Effector CD4-positive, alpha-beta T cell (primary cell): ENCODE measurements around the gene RPL39.
"Not testable (repeated sequence)": the region's sequence is repeated elsewhere in the genome, so short reads cannot be mapped to it uniquely, and the experiment has no call there.

Experiments used
- DNase-seq: peaks from one replicate; pipeline ENCODE4 v3.0.0-alpha.2; 2020
- total RNA-seq: gene quantifications from one replicate; lab custom pipeline; 2026; lab: John Stamatoyannopoulos, UW

The RPL39 gene
- total RNA-seq: 131 reads per million, percentile 87 among the genes with 10 or more reads in this experiment

DNA sequence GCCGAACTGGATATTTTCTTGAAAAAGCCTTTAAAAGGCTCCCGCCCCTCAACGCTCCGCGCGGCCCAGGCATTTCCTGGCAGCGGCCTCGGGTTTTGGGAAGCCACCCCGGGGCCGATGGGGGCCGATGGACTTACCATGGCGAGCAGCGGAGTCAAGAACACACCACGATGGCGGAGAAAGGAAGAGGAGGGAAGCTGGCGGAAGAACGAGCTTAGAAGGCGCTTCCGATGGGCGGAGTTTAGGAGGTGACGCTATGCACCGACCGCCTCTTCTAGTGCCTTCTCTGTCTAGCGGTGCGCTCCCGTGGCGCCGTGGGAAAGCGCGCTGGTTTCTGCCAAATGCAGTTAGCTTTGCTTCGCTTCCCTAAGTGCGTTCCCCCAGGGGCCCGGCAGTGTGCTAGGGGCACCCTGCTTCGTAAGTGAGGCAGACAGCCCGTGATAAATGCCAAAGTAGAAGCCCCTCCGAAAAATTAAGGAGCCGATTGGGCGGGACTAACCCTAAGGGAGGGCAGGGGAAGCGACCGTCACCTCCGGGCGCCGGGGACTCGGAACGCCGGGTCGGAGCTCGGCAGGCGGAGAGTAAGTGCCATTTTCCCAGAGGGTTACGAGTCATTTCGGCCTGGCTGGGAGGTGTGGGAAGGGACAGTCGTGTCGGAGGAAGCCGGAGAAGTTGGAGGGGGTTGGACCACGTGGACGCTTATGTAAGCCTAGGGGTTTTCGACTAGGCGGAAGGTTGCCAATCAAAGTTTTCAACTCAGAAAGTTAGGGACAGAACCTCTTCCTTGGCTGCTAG, at the start of gene RPL39:
Gene RPL39 (minus strand): TSS at position 194 of the 795 bp plus-strand sequence. CDS start 54 bp downstream, at position 140.
- DNase-seq: peak; percentile 68

DNA sequence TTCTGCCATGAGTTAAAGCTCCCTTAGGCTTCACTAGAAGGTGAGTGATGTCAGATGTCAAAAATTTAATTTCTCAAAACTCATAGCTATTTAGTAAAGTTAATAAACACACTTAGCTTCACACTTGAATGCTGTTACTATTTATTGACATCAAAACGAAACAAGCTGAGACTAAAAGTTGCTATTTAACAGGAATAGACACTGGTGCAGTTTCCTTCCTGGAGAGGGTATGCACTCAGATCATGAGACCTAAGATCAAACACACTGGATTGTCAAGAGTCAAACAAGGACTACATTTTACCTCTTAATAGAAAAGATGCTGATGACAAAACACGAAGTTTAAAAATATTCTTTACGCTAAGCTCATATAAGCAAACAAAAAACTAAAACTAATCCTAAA, 42.5 kb upstream of the RPL39 start:
- DNase-seq: no peak

- no peak for DNase-seq
These were observed 37.0 kb upstream of the RPL39 start for GRCh38 chrX:119828446-119828845.

GRCh38 chrX:119826399-119826959, 35.0 kb upstream of the RPL39 start:
- DNase-seq: no peak

- not testable (repeated sequence) for DNase-seq
These were observed 32.8 kb upstream of the RPL39 start for GRCh38 chrX:119824221-119824620.

- DNase-seq: not testable (repeated sequence)
These were observed 30.3 kb upstream of the RPL39 start for GRCh38 chrX:119821703-119822102.

GRCh38 chrX:119817130-119817690, 25.8 kb upstream of the RPL39 start:
- DNase-seq: no peak

DNA sequence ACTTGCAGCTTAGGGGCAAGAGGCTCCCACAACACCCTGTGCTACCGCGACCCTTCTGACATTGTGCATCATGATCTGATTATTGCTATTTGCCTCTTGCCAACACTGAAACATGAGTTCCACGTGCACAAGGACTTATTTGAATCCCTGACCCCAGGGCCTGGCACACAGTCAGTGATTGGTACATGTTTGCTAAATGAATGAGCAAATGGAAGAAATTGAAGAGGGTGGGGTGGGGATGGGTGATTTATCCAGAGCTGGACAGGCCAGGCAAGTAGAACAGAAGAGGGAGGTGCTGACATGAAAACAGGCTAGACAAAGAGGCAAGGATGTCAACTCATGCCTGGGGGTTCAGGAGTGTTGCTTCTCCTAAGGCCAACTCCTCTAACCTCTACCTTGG, 24.9 kb upstream of the RPL39 start:
- no peak for DNase-seq

DNA sequence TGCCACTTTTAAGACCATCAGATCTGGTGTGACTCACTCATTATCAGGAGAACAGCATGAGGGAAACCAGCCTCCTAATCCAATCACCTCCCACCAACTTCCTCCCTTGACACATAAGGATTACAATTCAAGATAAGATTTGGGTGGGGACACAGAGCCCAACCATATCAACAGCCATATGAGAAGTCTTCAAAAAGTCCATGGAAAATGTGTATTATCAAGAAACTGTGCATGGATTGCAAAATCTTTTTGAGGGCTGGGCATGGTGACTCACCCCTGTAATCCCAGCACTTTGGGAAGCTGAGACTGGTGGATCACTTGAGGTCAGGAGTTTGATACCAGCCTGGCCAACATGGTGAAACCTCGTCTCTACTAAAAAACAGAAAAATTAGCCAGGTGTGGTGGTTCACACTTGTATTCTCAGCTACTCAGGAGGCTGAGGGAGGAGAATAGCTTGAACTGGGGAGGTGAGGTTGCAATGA, 17.8 kb upstream of the RPL39 start:
- no peak for DNase-seq

DNA sequence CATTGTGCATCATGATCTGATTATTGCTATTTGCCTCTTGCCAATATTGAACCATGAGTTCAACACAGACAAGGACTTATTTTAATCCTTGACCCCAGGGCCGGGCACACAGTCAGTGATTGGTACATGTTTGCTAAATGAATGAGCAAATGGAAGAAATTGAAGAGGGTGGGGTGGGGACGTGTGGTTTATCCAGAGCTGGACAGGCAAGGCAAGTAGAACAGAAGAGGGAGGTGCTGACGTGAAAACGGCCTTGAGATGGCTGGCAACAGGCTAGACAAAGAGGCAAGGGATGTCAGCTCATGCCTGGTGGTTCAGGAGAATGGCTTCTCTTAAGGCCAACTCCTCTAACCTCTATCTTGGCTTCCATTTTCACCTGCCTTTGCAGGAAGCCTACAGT, 17.0 kb upstream of the RPL39 start:
- DNase-seq: not testable (repeated sequence)

GRCh38 chrX:119802546-119802945, 11.1 kb upstream of the RPL39 start:
- no peak for DNase-seq

DNA sequence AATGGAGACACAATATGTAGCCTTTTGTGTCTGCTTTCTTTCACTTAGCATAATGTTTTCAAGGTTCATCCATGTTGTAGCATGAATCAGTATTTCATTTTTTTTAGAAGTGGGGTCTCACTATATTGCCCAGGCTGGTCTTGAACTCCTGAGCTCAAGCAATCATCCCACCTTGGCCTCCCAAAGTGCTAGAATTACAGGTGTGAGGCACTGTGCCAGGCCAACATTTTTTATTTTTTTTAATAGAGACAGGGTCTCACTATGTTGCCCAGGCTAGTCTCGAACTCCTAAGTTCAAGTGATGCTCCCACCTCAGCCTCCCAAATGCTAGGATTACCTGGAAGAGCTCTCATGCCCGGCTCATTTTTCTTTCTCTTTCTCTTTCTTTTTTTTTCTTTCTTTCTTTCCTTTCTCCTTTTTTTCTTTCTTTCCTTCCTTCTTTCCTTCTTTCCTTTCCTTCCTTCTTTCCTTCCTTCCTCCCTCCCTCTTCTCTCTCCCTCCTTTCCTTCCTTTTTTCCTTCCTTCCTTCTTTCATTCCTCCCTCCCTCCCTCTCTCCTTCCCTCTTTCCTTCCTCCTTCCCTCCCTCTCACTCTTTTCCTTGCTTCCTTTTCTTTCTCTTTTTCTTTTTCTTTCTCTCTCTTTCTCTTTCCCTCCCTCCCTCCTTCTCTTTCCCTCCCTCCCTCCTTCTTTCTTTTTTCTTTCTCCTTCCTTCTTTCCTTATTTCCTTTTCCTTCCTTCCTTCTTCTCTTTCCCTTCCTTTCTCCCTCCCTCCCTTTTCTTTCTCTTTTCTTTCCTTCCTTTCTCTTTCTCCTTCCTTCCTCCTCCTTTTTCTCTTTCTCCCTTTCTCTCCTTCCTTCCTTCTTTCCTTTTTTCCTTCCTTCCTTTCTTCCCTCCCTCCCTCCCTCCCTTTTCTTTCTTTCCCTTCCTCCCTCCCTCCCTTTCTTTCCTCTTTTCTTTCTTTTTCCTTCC, 10.1 kb upstream of the RPL39 start:
- DNase-seq: no peak

- peak; percentile 10 for DNase-seq
These were observed 423 bp downstream of the RPL39 start for GRCh38 chrX:119790977-119791436.

- peak; percentile 31 for DNase-seq
These were observed 6.5 kb downstream of the RPL39 start for GRCh38 chrX:119784747-119785446.

DNA sequence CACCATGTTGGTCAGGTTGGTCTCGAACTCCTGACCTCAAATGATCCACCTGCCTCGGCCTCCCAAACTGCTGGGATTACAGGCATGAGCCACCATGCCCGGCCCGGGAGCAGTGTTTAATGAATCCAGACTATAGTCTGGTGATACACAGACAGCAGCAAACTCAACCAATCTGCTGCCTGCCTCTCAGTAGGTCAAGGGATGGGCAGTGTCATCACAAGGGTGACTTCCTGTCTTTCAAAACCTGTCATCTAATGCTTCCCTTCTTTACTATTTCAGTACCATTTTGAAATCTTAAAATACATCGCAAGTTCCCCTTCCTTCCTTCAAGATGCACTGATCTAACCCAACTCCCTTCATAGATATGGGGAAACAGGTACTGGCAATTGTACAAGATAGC, 8.4 kb downstream of the RPL39 start:
- no peak for DNase-seq

DNA sequence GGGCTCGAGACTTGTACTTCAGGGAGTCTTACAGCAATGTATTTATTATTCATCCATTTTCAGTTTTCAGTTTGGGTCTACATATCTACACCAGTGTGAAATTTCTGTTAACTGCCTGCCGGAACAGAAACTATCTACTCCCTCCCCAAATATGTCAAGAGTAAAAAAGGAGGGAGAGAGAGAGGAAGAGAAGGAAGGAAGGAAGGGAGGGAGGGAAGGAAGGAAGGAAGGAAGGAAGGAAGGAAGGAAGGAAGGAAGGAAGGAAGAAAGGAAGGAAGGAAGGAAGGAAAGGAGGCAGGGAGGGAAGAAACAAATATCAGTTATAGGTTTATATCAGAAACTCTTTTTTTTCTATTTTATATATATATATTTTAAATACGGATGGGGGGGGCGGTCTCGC, 12.6 kb downstream of the RPL39 start:
- no peak for DNase-seq

- no peak for DNase-seq
These were observed 15.8 kb downstream of the RPL39 start for GRCh38 chrX:119775517-119776238.

DNA sequence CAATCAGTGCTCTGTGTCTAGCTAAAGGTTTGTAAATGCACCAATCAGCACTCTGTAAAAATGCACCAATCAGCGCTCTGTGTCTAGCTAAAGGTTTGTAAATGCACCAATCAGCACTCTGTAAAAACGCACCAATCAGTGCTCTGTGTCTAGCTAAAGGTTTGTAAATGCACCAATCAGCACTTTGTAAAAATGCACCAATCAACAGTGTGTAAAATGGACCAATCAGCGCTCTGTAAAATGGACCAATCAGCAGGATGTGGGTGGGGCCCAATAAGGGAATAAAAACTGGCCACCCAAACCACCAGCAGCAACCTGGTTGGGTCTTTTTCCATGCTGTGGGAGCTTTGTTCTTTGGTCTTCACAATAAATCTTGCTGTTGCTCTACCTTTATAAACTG, 22.0 kb downstream of the RPL39 start:
- not testable (repeated sequence) for DNase-seq

- not testable (repeated sequence) for DNase-seq
These were observed 23.0 kb downstream of the RPL39 start for GRCh38 chrX:119768436-119768835.

GRCh38 chrX:119763836-119764387, 27.5 kb downstream of the RPL39 start:
- no peak for DNase-seq

DNA sequence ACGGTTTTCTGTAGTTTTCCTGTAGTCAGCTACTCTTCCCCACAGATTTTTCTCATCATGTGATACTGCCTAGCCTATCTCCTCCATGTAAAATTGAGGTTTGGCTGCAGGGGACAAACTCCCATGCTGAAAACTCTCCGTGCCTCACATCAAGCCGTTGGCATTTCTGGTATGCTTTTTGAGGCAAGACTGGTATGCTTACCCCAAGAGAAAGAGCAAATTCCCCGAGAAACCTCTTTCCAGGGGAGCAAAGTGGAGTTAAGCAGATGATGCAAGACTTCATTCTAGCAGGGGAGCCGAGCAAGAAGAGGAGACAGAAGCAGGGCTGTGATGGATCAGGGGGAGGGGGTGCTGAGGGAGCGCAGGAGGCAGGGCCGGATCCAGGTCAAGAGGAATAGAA, 28.2 kb downstream of the RPL39 start:
- no peak for DNase-seq
